ENCODE results near the gene ZBTB42.

ZBTB42 gene

GRCh38 chr14:104844306-104845032 lies 43.6 kb downstream of the ZBTB42 start:
- DNase-seq = no peak

GRCh38 chr14:104845033-104845666 lies 44.2 kb downstream of the ZBTB42 start:
- no peak for DNase-seq

- DNase-seq = no peak
These were observed 45.0 kb downstream of the ZBTB42 start for GRCh38 chr14:104845834-104846441.

GRCh38 chr14:104852280-104852663 lies 51.4 kb downstream of the ZBTB42 start:
- DNase-seq = no peak
